A549 (cell line): ENCODE measurements around the gene PPP3CB.

Experiments used
- CTCF ChIP-seq: fragments of >200 bp; sonication (Bioruptor Twin); formaldehyde crosslinking; IDR thresholded peaks from 3 replicates; pipeline ENCODE4 v1.5.1; 2016
- EHMT2 ChIP-seq: fragments of 200-600 bp; sonication (generic); IDR thresholded peaks from 2 replicates; pipeline ENCODE4 v1.6.1; 2016; ENCODE audit warnings: antibody characterized with exemption, low read depth, mild to moderate bottlenecking, moderate library complexity
- JUN ChIP-seq, 2 experiments: fragments of >200 bp; sonication (Bioruptor Twin); formaldehyde crosslinking; IDR thresholded peaks; 2 replicates in 1 of 2; 3 replicates in 1 of 2; pipeline ENCODE4 v1.6.1; 2016 to 2017
- MAX ChIP-seq: IDR thresholded peaks from 2 replicates; pipeline ENCODE4 v1.6.1; 2012
- NR3C1 ChIP-seq: fragments of >200 bp; sonication (Bioruptor Twin); formaldehyde crosslinking; IDR thresholded peaks from 3 replicates; pipeline ENCODE4 v1.6.1; 2017
- PHF8 ChIP-seq: fragments of 200-600 bp; sonication (generic); IDR thresholded peaks from 2 replicates; pipeline ENCODE4 v1.6.1; 2016; ENCODE audit warnings: low read depth, mild to moderate bottlenecking, antibody characterized with exemption, moderate library complexity, borderline replicate concordance
- POLR2A ChIP-seq: IDR thresholded peaks from 2 replicates; pipeline ENCODE4 v1.6.1; 2012; ENCODE audit warnings: mild to moderate bottlenecking, low read length
- REST ChIP-seq: fragments of 200-600 bp; sonication (generic); IDR thresholded peaks from 2 replicates; pipeline ENCODE4 v1.6.1; 2016; ENCODE audit warnings: antibody characterized with exemption, mild to moderate bottlenecking, moderate library complexity
- RFX5 ChIP-seq: fragments of 450-650 bp; IDR thresholded peaks from 2 replicates; pipeline ENCODE4 v1.7.1; 2014; ENCODE audit warnings: antibody characterized with exemption, mild to moderate bottlenecking, moderate library complexity
- TP53 ChIP-seq: fragments of 250-450 bp; sonication (Bioruptor Pico); IDR thresholded peaks from 2 replicates; pipeline ENCODE4 v1.5.0; 2021; ENCODE audit warnings: mild to moderate bottlenecking, moderate library complexity

GRCh38 chr10:73408061-73408460, 87.8 kb downstream of the PPP3CB start:
- TF ChIP-seq MAX = no peak
- no peak for TF ChIP-seq CTCF
- no peak for TF ChIP-seq TP53
- no peak for TF ChIP-seq POLR2A
- no peak for TF ChIP-seq PHF8
- TF ChIP-seq EHMT2 = no peak
- no peak for TF ChIP-seq JUN (IDR thresholded peaks at IDR 0.05)
- TF ChIP-seq RFX5 = no peak
- TF ChIP-seq REST = no peak
- no peak for TF ChIP-seq NR3C1
